Ovary (tissue), 1 donor: ENCODE data around the gene ZNF609.

Source experiments
- EP300 ChIP-seq: sonication (generic); formaldehyde crosslinking; IDR thresholded peaks from one replicate; pipeline ENCODE4 v1.6.1; 2017; ENCODE audit warnings: antibody characterized with exemption
- POLR2A ChIP-seq: fragments of 450-650 bp; IDR thresholded peaks from one replicate; pipeline ENCODE4 v1.6.1; 2017; ENCODE audit warnings: antibody characterized with exemption, mild to moderate bottlenecking, moderate library complexity

- TF ChIP-seq EP300 (no peak), POLR2A (no peak)
Observed at GRCh38 chr15:64527263-64527984, 67.0 kb downstream of the ZNF609 start.
